Medulla oblongata (tissue), 1 donor: ENCODE data around the gene DTX3L.
"Not testable (repeated sequence)": the region's sequence is repeated elsewhere in the genome, so short reads cannot be mapped to it uniquely, and the experiment has no call there.

ENCODE experiments used
- DNase-seq: peaks from one replicate; pipeline ENCODE4 v3.0.0-alpha.2; 2015; ENCODE audit errors: extremely low spot score

The DTX3L gene

DNA sequence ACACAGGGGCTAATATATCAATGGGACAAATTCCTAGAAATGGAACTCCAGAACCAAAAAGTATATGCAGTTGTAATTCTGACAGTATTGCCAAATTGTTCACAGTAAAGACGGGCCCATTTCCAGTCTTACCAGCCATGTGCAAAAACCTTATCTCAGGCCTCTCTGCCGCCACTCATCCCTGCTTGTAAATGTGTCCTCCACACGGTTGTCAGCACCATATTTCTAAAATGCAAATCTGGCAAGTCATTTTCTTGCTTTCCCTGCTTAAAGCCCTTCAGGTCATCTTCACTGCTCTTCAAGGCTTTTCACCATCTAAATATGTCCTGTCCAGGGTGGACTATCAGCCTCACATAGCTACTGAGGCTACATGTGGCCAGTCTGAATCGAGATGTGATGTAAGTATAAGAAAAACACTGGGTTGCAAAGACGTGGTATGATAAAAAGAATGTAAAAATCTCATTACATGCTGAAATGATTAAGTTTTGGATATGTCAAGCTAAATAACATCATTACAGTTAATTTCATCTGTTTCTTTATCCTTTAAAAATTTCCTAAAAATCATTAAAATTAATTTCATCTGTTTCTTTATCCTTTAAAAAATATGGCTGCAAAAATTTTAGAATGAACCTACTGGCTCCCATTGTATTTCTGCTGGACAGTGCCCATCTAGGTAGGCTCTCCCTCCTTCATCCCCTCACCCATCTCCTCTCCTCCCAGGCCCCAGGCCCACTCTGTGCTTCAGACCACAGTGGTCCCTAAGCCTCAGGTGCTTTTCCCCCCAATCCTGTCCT lies 1.0 kb upstream of the DTX3L start:
- DNase-seq: no peak

DNA sequence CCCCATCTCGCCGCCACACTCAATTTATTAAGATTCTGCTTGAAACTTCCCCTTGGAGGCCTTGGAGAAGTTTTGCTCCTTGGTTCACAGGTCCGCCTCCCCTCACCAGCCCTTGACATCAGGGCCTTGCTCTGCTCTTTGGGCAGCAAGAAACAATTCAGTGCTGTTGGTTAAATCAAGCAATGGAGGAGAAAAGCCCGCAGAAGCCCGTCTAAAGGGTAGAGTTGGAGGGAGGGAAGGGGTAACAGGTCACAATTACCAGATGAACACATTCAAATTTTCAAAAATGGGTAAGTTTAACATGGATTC lies 467 bp upstream of the DTX3L start:
- DNase-seq: peak; percentile 30

DNA sequence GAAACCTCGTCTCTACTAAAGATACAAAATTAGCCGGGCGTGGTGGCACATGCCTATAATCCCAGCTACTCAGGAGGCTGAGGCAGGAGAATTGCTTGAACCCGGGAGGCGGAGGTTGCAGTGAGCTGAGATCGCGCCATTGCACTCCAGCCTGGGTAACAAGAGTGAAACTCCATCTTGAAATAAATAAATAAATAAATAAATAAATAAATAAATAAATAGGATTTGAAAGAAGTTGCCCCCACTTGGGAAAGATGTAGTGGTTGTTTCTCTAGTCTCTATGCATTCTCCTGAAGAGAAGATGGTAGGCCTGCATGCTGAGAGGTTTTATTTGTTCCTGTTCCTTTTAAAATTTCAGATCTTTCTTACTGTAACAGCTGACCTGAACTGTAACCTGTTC lies 4.0 kb downstream of the DTX3L start:
- DNase-seq: not testable (repeated sequence)

DNA sequence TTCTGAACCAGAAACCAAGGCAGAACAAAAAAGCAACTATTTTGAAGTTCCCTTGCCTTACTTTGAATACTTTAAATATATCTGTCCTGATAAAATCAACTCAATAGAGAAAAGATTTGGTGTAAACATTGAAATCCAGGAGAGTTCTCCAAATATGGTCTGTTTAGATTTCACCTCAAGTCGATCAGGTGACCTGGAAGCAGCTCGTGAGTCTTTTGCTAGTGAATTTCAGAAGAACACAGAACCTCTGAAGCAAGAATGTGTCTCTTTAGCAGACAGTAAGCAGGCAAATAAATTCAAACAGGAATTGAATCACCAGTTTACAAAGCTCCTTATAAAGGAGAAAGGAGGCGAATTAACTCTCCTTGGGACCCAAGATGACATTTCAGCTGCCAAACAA lies 4.6 kb downstream of the DTX3L start:
- DNase-seq: no peak

DNA sequence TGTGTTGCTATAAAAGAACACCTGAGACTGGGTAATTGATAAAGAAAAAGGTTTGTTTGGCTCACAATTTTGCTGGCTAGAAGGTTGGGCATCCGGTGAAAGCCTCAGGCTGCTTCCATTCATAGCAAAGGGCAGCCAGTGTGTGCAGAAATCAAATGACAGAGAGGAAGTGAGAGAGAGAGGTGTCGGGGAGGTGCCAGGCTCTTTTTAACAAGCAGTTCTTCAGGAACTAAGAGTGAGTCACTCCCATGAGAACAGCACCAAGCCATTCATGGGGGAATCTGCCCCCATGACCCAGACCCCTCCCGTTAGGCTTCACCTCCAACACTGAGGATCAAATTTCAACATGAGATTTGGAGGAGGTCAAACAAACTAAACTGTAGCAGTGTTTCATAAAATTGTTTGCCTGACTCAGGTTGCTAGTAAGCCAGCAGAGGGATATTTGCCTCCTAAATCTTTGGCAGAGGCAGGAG lies 8.8 kb downstream of the DTX3L start:
- DNase-seq: no peak

DNA sequence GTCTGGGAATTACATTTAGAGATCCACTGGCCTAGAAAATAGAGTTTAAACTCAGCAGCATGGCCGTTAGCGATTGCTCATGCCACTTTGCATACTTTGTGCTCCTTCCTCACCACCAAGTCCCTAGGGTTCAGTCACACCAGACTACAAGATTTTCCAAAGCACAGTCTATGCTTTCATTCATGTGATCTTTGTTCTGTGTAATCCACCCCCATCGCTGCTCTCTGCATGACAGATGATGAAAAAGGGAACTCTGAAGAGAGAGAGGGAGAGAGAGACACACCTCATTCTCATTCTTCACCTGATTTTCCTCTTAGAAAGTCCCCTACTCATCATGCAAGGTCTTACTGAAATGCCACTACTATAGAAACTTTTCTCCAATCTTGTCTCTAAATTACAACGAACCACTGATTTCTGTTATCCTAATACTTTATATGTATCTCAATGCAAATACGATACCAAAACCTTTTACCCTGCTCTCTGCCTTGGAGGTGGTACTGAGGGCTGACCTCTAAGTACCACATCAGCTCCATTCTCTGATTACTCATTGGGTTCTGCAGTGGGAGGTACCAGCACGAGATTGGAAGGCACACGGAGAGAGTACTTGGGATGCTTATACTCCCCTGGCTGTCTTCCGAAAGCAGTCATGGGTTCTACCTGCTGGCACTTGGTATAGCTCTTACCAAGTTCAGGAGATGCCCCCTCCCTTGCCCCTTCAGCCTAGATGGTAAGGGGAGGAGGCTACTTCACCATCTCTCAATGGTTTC lies 12.2 kb downstream of the DTX3L start:
- DNase-seq: no peak

DNA sequence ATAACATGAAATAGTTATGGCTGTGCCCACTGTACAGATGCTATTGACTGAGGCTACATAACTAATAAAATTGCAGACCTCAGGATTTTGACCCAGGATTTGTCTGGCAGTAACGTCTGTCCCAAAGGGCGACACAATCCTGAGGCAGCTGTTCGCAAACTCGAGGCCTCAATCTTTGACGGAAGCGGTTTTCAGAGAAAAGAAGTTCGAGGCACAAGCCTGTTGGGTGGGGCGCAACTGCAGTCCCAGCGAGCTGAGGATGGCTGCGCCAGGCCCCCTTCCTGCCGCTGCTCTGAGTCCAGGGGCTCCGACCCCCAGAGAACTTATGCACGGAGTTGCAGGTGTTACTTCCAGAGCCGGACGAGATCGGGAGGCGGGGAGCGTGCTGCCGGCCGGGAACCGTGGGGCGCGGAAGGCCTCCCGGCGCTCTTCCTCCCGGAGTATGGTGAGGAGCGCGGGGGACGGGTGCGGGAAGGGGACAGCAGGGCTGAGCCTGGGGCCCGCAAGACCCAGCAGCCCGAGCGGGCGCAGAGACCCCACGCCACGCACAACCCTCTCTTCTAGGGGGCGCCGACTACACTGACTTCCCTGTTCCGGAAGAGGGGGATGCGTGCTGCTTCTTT lies 13.4 kb downstream of the DTX3L start, which contains the start of gene PARP15:
PARP15 (plus strand) TSS at position 242 of the 623 bp plus-strand sequence; CDS start at position 260, 18 bp downstream.
- DNase-seq: no peak

DNA sequence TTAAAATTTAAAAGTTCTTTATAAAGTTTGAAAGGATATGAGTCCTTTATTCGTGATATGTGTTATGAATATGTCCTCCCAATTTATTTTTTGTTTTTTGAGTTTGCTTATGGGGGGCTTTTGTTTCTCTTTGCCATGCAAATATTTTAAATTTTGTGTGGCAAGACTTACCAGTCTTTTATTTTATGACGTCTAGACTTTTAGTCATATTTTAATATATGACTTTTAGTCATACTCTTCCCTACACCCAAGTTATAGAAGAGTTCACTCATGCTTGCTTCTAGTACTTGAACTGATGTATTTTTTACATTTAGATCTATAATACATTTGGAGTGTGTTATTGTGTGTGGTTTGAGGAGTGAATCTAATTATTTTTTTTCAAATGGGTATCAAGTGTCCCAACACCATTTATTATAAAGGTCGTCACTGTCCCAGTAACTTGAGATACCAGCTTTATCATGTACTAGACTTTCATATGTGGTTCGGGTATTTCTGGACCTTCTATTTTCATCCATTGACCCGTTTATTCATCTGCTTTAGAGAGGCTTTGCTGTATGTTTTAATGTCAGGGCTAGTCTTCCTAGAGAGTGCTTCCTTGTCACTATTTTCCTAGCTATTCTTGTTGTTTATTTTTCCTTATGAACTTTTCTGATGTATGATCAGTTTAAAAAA lies 14.1 kb downstream of the DTX3L start:
- no peak for DNase-seq

DNA sequence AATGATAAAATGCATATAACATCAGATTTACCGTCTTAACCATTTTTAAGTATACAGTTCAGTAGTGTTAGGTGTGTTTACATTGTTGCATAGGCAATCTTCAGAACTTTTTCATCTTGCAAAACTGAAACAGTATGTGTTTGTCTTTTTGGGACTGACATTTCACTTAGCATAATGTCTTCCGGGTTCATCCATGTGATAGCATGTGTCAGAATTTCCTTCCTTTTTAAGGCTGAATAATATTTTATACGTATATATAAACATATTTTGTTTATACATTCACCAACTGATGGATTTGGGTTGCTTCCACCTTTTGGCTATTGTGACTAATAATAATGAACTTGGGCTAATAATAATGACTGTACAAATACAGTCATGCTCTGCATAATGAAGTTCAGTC lies 16.3 kb downstream of the DTX3L start:
- DNase-seq: no peak

DNA sequence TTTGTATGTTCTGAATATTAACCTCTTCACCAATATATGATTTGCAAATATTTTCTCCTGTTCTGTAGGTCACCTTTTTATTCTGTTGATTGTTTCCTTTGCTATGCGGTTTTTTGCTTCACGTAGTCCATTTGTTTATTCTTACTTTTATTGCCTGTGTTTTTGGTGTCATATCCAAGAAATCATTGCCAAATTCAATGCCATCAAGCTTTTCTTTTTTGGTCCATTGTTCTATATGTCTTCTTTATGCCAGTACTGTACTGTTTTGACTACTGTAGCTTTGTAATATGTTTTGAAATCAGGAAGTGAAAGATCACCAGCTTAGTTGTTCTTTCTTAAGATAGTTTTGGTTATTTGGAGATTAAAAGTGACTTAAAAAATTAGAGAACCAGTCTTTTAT lies 17.5 kb downstream of the DTX3L start:
- no peak for DNase-seq

DNA sequence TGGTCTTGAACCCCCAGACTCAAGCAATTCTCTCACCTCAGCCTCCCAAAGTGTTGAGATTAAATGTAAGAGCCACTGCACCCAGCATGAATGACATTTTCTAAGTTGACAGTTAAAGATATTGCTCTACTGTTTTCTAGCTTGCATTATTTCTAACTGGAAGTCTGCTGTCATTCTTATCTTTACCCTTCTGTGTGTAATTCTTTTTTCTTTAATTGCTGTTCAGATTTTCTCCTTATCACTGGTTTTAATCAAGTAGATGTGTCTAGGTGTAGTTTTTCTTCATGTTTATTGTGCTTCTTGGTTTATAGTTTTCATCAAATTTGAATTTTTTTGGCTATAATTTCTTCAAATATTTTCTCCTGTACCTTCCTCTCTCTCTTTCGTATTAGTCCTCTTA lies 18.3 kb downstream of the DTX3L start:
- DNase-seq: no peak

DNA sequence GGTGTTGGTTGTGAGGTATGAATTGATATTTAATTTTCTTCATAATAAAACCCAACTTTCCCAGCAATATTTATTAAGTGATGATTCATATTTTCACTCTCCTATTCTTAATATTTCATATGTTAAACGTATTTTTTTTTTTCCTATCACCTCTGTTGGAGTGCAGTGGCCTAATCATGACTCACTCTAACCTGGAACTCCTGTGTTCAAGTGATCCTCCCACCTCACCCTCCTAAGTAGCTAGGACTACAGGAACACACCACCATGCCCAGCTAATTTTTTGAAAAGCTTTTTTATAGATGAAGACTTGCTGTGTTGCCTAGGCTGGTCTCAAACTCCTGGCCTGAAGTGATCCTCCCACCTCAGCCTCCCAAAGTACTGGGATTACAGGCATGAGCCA lies 22.0 kb downstream of the DTX3L start:
- DNase-seq: no peak

DNA sequence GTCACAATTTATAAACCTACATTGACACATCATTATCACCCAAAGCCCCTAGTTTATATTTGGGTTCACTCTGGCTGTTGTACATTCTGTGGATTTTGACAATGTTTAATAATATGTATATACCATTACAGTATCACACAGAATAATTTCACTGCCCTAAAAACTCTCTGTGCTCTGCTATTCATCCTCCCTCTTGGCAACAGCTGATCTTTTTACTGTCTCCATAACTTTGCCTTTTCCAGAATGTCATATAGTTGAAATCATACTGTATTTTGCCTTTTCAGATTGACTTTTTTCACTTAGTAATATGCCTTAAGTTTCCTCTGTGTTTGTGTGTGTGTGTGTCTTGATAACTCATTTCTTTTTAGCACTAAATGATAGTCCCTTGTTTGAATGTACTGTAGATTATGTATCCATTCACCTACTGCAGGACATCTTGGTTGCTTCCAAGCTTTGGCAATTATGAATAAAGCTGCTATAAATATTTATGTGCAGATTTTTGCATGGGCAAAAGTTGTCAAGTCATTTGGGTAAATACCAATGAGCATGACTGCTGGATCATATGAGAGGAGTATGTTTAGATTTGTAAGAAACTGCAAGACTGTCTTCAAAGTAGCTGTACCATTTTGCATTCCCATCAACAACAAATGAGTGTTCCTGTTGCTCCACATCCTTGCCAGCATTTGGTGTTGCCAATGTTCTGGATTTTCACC lies 22.8 kb downstream of the DTX3L start:
- no peak for DNase-seq

DNA sequence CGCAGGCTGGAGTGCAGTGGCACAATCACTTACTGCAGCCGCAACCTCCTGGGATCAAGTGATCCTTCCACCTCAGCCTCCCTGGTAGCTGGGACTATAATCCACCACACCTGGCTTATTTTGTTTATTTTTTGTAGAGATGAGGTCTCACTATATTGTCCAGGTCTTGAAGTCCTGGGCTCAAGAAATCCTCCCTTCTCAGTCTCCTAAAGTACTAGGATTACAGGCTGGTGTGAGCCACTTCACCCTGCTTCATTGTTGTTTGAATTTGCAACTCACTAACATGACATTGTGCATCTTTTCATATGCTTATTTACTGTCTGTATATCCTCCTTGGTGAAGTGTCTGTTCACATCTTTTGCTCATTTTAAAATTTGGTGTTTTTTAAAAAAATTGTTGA lies 23.4 kb downstream of the DTX3L start:
- DNase-seq: no peak

DNA sequence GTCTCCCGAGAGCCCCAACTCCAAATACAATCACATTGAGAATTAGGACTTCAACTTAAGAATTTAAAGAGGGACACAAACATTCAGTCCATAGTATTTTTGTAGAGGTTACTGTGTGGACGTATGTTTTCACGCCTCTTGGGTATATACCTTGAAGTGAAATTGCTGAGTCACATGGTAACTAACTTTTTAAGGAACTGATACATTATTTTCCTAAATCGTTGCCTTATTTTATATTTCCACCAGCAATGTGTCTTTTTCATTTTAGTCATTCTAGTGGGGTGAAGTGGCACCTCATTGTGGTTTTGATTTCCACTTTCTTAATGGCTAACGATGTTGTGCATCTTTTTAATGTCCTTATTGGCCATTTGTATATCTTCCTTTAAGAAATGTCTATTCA lies 25.2 kb downstream of the DTX3L start:
- DNase-seq: no peak

DNA sequence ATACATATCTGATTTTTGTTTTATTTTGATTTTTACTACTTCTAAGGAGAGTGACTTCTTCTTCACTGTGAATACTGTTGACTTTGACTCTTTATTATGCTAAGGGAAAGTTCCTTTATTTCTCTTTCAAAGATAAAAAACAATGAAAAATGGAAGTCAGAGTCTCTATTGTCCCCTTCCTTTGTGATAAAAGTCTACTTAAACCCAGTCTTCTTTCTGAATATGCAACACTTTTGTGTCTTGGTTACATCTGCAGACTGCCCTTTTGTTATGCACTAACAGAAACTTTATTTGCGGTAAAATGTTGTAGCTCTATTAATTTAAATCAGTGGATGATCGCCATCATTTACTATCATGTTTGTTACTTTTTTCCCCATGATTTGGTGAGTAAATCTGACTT lies 26.5 kb downstream of the DTX3L start:
- DNase-seq: no peak

DNA sequence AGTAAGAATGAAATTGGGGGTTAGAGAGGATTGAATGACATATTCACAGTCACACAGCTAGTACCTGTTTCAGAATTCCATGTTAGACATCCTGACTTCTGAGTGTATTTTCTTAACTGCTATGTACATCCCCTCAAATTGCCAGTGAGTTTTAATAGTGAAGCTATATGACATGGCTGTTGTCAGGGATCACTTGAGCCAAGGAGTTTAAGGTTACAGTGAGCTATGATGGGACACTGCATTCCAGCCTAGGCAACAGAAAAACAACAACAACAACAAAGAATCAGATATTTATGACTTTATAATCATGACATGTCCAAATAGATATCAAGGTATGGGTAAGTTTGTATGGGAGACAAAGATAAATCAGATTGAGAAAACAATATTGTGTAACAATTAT lies 29.9 kb downstream of the DTX3L start:
- DNase-seq: no peak

DNA sequence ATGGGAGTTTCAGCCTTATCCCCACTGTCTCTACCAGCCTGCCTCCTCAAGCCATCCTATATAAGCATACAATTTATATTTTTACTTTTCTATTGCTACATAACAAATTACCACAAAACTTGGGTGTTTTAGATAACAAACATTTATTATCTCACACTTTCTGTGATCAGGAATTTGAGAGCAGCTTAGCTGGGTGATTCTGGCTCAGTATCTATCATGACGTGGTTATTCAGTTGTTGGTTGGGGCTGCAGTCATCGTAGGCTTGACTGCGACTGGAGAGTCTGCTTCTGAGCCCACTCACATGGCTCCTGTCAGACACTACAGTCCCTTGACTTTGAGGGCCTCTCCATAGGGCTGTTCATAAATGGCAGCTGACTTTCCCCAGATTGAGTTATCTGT lies 34.0 kb downstream of the DTX3L start:
- no peak for DNase-seq

DNA sequence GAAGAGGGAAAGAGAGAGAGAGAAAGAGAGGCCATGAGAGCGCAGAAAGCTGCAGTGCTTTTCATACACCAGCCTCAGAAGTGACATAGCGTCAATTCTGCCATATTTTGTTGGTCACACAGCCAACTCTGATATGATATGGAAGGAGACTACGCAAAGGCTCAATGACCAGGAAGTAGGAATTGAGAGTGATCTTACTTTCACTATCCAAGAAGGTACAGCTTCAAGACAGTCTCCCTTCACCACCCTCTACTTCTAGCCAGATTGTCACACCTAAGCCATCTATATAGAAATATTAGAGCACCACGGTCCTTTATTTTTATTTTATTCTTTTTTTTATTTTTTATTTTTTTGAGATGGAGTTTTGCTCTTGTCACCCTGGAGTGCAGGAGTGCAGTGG lies 34.4 kb downstream of the DTX3L start:
- DNase-seq: no peak

DNA sequence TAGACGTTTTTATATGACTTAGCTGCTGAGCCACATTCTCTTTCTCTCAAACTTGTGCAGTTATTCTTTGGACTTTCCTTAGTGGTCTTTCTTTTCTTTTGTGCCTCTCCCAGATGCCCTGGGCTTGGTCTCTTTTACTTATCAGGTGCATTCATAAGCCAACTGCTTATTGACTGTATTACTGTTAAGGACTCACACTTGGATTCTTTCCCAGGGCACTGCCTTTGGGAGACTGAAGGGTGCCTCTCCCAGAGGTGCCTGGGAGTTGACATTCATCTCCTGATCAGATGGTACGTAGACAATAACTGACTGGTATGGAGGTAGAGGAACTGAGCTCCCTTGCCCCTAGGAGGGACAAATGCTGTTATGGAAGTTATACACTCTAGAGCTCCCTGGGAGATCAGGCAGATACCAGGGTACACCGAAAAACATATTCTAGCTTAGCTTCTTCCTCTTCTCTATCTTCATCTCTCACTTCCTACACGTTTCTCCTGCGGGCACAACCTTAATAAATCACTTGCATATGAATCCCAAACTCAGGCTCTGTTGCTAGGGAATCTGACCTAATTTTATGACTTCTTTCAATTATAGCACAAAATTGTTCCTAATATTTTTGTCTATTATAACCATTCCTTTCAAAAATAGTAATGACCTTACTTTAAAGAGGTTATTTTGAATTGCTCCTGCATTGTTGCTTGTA lies 38.0 kb downstream of the DTX3L start:
- no peak for DNase-seq

DNA sequence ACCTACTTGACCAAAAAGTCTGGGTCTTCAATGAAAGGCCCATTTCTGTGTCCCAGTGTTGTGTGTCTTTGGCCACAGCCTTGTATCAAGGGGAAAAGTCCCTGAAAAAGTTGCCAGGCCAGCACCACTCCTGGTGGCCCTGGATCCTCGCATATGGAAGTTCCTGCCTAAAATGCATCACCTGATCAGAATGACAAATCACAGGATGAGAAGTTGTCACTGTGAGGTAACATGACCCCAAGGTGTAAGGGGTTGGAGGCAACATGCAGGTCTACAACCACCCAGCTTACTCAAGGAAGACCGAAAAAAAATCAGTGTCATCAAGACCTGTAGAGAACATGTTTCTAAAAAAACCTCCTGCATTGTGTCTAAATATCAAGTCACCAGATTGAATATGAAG lies 38.9 kb downstream of the DTX3L start:
- DNase-seq: no peak
